ENCODE data around the gene MAGI3.

- TF ChIP-seq, protein P1, sequence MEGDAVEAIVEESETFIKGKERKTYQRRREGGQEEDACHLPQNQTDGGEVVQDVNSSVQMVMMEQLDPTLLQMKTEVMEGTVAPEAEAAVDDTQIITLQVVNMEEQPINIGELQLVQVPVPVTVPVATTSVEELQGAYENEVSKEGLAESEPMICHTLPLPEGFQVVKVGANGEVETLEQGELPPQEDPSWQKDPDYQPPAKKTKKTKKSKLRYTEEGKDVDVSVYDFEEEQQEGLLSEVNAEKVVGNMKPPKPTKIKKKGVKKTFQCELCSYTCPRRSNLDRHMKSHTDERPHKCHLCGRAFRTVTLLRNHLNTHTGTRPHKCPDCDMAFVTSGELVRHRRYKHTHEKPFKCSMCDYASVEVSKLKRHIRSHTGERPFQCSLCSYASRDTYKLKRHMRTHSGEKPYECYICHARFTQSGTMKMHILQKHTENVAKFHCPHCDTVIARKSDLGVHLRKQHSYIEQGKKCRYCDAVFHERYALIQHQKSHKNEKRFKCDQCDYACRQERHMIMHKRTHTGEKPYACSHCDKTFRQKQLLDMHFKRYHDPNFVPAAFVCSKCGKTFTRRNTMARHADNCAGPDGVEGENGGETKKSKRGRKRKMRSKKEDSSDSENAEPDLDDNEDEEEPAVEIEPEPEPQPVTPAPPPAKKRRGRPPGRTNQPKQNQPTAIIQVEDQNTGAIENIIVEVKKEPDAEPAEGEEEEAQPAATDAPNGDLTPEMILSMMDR (IDR thresholded peaks at IDR 0.05; ENCODE audit: poor library complexity, severe bottlenecking) = no peak
- TF ChIP-seq, protein P2, sequence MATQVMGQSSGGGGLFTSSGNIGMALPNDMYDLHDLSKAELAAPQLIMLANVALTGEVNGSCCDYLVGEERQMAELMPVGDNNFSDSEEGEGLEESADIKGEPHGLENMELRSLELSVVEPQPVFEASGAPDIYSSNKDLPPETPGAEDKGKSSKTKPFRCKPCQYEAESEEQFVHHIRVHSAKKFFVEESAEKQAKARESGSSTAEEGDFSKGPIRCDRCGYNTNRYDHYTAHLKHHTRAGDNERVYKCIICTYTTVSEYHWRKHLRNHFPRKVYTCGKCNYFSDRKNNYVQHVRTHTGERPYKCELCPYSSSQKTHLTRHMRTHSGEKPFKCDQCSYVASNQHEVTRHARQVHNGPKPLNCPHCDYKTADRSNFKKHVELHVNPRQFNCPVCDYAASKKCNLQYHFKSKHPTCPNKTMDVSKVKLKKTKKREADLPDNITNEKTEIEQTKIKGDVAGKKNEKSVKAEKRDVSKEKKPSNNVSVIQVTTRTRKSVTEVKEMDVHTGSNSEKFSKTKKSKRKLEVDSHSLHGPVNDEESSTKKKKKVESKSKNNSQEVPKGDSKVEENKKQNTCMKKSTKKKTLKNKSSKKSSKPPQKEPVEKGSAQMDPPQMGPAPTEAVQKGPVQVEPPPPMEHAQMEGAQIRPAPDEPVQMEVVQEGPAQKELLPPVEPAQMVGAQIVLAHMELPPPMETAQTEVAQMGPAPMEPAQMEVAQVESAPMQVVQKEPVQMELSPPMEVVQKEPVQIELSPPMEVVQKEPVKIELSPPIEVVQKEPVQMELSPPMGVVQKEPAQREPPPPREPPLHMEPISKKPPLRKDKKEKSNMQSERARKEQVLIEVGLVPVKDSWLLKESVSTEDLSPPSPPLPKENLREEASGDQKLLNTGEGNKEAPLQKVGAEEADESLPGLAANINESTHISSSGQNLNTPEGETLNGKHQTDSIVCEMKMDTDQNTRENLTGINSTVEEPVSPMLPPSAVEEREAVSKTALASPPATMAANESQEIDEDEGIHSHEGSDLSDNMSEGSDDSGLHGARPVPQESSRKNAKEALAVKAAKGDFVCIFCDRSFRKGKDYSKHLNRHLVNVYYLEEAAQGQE (IDR thresholded peaks at IDR 0.05; ENCODE audit: borderline replicate concordance) = no peak
- no peak for TF ChIP-seq POLR2AphosphoS5 (IDR thresholded peaks at IDR 0.05)
- TF ChIP-seq EP300 (conservative IDR thresholded peaks at IDR 0.05; ENCODE audit: poor library complexity, severe bottlenecking) = no peak
- no peak for TF ChIP-seq SMC3 (conservative IDR thresholded peaks at IDR 0.05; ENCODE audit: poor library complexity)
- no peak for TF ChIP-seq RAD21 (conservative IDR thresholded peaks at IDR 0.05)
Measured at GRCh38 chr1:113641396-113641795, 251.1 kb downstream of the MAGI3 start.

Data from neural cell (in vitro differentiated cells).